T-helper 2 cell treated with Interferon-gamma antibody and Interleukin-4, amounts not matched to agents 100 ng/mL and 5 ng/mL, for 36 hours (primary cell): ENCODE data around the gene TMEM131L. TPM values are rescaled to one million over a fixed set of nuclear protein-coding genes. Genes with fewer than 3 reads are reported as not detected.
"Not testable (repeated sequence)": the region's sequence is repeated elsewhere in the genome, so short reads cannot be mapped to it uniquely, and the experiment has no call there.

ENCODE experiments used
- intact Hi-C: fragments of 100-400 bp; cut with micrococcal nuclease; formaldehyde crosslinking; loops from one replicate; pipeline ENCODE4 v1.15.1; 2023
- total RNA-seq: library from RNA; stranded (reverse); gene quantifications from 2 replicates; pipeline ENCODE4 v1.2.3, GENCODE V29; 2022

The TMEM131L gene
- total RNA-seq, 1 donor from 2014 or later: 41.9 TPM

DNA sequence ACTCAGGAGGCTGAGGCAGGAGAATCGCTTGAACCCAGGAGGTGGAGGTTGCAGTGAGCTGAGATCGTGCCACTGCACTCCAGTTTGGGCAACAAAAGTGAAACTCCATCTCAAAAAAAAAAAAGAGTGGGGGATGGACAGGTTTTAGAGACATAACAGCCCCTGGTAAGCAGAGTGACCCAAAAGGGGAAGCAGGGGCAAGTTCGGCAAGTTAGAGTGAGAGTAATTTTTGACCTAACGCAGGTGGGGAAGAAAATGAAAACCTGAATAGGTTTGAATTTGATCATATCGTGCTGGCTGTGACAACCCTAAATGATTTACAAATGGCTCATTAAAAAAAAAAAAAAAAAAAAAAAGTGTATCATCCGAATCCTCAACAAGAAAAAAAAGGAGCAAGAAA is 25.7 kb upstream of the TMEM131L start:
- intact Hi-C loops: no loop called here

DNA sequence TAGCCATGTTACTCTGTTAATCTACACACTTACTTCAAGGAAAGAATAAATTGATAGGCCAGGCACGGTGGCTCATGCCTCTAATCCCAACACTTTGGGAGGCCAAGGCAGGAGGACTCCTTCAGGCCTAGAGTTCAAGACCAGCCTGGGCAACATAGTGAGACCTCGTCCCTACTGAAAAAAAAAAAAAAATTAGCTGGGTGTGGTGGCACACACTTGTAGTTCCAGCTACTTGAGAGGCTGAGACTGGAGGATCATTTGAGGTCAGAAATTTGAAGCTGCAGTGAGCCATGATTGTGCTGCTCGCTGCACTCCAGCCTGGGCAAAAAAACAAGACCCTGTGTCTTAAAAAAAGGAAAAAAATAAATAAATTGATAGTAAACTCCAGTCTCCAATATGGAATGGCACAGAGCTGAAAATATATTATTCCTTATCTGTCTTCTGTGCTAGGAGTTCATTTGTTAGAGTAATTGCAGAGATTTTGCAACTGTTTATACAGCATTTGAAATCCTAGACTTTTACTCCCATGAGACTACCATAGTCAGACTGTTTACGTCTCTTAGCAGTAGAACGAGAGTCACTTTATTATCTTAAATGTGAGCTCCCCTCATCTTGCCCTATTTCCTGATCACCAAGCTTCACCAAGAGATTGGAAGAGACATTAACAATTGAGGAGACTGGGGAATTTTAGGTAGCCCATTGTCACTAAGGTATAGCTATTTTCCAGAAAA is 18.8 kb upstream of the TMEM131L start:
- intact Hi-C loops: no loop called here

DNA sequence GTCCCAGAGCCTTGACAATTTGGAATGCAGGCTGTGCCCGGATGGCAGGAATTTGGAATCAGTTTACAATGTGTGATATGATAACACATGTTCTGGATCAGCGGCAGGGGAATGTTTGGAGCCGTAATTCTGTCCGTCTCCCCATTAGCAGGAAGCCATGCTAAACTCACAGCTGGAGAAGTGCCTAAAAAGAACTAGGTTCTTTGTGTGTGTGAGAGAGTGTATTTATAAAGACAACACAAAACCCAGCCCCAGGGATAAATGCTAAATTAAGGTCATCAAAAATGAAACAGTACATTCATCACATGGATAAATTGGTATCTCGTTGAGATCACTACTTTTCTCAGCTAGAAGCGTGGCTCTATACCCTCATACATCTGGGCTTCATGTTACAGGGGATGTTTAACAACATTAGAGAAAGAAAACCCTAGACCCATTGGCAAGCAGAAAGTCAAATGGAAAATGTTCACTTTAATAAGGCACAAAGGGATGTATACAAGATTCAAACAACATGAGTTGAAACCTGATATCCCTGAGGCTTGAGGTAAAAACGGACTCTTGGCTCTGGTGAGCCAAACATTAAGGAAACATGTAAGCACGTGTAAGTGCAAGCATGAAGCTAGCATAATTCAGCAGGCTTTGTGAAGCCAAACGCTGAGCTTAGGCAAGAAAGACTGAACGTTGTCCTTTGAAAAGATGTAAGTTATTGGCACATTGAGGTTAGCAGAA is 18.0 kb upstream of the TMEM131L start:
- intact Hi-C loops: no loop called here

DNA sequence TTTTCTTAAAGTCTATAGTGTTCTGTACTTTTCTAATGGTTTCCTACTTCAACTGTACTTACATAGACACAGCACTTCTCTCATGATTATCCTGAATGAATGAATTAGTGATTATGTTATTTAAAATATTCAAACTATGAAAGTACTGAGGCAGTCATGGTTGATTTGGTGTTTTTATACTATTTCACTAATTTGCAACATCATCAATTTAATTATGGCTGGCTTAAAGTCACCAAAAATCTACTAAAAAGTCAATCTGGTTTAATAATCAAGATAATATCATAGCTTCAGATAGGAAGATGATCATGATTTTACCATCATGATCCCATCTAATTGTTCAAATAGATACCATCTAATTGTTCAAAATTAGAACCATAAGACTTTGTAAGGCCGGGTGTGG is 16.8 kb upstream of the TMEM131L start:
- intact Hi-C loops: no loop called here

DNA sequence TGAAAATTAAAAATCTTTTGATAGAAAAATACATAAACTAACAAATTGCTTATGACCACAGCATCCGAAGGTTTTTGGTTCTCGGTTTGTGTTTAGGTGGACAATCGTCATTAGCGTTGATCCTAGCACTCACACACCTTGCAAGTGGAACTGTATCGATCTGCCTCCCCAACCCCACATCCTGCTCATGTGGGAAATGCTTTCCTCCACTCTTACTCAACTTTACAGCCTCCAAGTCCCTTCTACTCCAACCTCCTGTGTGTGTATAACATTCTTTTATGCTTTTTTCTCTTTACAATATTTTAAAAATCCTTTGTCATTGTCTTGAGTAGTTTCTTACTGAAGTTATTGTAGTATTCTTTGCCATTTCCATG is 15.6 kb upstream of the TMEM131L start:
- intact Hi-C loops: loop anchor here (1.0 to 2.0 kb wide), 2 partner anchors 15 to 18 kb away; no protein-coding TSS in a partner anchor

DNA sequence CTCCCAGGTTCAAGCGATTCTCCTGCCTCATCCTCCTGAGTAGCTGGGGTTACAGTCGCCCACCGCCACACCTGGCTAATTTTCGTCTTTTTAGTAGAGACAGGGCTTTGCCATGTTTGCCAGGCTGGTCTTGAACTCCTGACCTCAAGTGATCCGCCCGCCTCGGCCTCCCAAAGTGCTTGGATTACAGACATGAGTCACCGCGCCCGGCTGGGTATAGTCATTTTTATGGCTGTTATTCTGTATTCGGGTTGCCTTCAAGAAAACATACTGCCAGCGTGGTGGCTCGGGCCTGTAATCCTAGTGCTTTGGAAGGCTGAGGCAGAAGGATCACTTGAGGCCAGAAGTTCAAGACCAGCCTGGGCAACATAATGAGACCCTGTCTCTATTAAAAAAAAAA is 15.0 kb upstream of the TMEM131L start:
- intact Hi-C loops: loop anchor here (2.0 kb wide), 1 partner anchor 18 kb away; no protein-coding TSS in a partner anchor

DNA sequence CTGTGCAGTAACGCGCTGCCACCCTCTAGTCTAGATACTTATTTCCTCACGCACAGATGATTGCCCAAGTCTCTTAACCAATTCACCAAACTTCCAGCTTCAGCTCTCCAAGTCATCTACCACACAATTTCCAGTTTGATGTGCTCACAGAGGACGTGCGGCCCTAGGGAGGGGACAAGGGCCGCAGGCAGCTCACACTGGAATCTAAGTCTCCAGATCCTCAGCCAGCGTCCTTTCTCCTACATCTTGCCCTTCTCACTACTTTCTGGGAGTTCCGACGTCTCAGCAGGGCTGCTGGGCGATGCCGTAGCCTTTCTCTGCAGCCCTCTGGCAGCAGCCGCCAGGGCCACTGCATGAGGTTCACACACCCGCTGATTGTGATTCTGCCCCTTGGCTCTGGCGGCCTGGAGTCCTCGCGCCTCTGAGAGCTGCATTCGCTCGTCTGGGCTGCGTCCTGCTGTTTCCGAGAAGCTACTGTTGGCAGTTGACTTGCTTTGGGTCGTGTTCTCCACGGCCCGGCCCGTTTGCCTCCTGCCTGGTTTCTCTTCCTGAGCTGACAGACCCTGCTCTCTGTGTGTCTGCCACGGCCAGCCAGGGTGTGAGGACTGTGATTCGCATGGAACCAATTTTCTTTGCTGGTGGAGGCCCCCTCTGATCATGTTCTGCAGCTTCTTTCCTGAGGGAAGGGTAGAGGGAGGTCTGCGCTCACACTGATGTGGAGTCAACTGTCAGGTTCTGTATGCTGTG is 14.1 kb upstream of the TMEM131L start:
- intact Hi-C loops: loop anchor here (2.0 kb wide), 1 partner anchor 19 kb away; no protein-coding TSS in a partner anchor

DNA sequence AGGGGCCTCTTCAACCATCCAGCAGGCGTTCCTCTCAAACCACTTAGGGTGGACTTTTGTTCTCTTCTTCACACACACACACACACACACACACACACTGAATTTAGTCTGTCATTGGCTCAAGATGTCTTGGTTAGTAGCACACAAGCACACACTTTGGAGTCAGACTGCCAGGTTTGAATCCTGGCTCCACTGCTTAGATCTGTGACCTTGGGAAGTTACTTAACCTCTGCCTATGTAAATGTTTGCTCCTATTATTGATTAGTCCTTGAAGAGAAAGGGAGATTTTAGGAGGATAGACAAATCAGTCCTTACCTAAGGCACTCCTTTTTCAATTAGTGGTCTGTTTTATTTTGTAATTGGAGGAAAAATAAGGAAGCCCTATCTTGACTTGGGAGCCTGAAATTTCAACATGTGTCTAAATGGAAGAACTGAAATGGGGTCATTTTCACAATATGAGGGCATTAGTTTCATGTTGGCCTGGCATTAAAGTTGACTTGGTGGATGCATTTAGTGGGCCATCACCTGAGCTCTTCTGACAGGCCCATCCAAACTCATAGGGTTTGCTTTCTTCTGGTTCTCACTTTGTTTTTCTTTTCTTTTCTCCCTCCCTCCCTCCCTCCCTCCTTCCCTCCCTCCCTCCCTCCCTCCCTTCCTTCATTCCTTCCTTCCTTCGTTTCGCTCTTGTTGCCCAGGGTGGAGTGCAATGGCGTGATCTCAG is 13.3 kb upstream of the TMEM131L start:
- intact Hi-C loops: no loop called here

DNA sequence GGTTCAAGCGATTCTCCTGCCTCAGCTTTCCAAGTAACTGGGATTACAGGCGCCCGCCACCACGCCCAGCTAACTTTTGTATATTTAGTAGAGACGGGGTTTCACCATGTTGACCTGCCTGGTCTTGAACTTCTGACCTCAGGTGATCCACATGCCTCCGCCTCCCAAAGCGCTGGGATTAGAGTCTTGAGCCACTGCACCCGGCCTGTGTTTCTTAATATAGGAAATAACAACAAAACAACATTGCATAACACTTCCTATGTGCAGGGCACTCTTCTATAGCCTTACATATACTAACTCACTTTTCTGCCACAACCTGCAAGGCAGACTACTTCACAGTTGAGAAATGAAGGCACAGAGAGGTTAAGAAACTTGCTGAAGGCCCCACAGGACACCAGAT is 12.8 kb upstream of the TMEM131L start:
- intact Hi-C loops: no loop called here

DNA sequence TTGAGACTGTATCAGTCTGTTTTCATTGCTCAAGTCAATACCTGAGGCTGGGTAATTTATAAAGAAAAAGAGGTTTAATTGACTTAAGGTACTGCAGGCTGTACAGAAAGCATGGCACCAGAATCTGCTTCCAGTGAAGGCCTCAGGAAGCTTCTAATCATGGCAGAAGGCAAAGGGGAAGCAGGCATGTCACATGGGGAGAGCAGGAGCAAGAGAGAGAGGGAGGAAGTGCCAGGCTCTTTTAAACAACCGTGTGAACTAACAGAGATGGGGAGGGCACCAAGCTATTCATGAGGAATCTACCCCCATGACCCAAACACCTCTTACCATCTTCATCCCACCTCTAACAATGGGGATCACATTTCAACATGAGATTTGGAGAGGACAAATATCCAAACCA is 7.2 kb upstream of the TMEM131L start:
- intact Hi-C loops: no loop called here

DNA sequence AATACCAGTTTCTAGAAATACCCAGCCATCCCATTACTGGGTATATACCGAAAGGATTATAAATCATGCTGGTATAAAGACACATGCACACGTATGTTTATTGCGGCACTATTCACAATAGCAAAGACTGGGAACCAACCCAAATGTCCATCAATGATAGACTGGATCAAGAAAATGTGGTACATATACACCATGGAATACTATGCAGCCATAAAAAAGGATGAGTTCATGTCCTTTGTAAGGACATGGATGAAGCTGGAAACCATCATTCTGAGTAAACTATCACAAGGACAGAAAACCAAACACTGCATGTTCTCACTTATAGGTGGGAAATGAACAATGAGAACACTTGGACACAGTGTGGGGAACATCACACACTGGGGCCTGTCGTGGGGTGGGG is 4.6 kb upstream of the TMEM131L start:
- intact Hi-C loops: not testable (repeated sequence)

DNA sequence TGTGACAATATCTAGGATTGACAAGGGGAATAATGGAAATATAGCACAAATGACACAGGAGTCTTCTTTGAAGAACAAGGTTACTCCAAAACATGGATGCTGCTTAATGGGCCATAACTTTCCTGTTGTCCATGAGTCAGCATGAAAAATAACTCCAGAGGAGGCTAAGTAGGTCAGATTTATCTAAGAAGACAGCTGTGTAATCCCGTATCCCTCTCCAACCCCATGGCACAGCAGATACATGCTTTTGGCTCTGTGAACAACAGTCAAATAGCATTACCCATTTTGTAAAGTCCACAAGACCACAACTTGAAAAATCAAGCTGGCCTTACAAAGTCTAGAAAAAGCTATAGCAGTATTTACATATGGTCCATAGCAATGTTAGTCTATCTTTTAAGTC is 2.1 kb upstream of the TMEM131L start:
- intact Hi-C loops: no loop called here

DNA sequence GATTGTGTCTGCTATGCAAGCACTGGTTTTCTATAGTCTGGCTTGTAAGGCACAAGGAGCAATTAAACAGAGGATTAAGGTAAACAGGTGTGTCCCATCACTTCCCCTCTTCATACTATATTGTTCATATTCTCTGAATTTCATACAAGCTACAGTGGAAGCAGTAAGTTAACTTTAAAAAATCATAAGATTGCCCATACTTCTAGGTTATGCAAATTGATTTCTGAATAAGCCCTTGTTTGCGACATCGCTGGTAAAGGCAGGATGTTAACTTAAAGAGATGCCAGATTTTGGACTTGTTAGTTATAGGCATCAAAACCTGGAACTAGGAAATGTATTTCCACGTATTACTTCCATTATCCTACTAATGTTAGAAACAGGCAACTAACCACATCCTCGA is 1.0 kb upstream of the TMEM131L start:
- intact Hi-C loops: loop anchor here (1.0 kb wide), 1 partner anchor 15 kb away; no protein-coding TSS in a partner anchor

DNA sequence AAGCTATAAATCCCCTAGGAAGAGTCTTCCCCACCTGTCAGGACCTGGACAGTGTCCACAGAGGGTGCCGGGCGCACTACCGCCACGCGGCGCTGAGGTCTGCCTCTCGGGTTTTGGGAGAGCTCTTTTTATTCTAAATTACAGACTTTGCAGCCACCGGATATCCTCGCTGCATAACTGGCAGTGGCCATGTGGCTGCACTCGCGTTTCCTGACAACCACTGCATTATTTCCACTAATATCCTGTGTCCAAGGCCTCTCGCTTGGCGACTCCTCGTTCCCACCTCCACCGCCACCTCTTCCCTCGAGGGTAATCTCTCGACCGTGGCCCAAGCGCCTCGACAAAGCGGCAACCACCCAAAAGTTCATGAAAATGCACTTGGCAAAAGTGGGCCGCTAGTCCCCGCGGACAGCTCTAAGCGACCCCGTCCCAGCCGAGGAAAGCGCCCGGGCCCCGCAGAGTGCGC is 512 bp upstream of the TMEM131L start:
- intact Hi-C loops: loop anchor here (1.0 kb wide), 4 partner anchors 15 to 109 kb away; no protein-coding TSS in a partner anchor

DNA sequence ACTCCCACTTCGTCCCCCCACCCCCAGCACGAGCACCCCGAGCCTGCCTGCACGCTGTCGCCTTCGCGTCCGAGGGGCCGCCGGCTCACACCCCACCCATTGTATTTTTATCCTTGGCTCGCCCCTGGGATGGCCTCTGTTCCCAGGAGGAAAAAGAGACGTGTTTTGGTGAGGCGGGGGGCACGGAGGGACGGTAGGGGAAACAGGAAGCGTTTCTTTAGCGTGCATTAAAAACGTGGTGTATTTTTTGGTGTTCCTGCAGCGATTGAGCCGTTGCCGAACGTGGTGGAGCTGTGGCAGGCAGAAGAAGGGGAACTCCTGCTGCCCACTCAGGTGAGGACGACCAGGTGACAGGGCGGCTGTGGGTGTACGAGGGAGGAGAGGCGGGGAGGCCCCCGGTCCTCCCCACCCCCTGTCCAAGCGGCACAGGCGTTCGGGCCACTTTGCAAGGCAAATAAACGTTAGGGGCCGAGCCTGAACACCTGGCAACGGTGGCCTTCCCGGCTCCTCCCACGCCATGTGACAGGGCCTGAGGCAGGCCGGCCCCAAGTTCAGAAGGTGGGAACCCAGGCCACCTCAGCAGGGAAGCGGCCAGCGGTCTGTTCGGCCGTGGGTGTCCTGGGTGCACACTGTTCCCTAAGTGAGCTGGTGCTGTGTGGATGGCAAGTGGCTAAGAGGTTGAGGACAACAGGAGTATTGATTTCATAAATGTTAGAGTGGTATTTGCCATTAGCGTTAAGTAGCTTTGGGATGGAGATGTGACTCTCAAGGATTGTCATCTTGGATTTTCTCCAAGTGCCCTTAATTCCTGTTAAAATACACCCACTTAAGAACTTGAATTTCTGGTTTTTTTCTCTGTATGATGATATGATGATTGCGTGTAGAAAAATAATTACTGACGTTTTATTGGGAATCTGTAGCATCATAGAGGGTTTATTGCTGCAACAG is 1.1 kb downstream of the TMEM131L start:
- intact Hi-C loops: loop anchor here (1.0 kb wide), 3 partner anchors 28 to 107 kb away; no protein-coding TSS in a partner anchor

DNA sequence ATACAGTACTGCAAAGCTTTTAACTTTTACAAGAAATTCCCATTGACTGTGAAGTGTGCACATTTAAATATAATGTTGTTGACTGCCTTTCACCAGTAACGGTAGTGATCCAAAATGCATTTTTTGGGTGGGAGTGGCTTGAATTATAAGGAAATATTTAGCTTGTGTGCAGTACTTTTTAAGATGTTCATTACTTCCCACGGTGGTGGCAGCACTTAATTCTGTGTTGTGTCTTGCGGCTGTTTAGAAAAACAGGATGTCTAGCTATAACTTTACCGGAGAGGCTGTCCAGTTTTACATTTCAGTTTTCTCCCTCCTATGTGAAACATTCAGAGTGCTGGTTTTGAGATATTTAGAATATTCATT is 1.7 kb downstream of the TMEM131L start:
- intact Hi-C loops: loop anchor here (1.0 kb wide), 3 partner anchors 20 to 123 kb away; no protein-coding TSS in a partner anchor

DNA sequence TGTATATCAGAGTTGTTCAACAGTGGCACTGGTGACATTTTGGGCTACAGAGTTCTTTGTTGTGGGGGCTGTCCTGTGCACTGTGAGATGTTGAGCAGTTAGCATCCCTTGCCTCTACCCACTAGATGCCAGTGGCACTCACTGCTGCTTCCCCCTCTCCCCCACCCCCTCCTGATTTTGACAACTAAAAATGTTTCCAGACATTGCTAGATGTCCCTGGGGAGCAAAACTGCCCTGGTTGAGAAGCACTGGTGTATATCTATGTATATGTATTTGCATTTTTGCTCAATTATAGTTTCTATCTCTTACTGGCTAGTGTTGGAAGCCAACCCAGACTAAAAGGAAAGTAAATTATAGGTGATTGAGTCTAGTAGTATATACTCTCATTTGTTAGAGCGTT is 2.4 kb downstream of the TMEM131L start:
- intact Hi-C loops: loop anchor here (1.0 kb wide), 3 partner anchors 20 to 123 kb away; no protein-coding TSS in a partner anchor

DNA sequence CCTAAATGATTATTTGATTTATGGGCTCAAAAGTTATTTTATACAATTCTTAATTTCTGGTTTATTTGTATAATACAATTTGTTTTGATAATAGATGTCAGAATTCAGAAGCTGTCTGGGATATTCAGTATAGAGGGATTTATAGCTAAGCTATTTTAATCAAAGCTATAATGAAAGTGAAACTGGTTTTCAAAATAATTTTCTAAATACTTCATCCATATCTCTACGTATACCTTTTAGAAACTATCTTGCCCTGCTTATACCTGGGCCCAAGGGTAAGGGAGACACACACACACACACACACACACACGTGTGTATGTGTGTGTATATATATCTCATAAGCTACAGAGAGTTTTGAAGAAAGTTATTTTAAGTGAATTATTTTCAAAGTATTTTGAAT is 2.9 kb downstream of the TMEM131L start:
- intact Hi-C loops: no loop called here

DNA sequence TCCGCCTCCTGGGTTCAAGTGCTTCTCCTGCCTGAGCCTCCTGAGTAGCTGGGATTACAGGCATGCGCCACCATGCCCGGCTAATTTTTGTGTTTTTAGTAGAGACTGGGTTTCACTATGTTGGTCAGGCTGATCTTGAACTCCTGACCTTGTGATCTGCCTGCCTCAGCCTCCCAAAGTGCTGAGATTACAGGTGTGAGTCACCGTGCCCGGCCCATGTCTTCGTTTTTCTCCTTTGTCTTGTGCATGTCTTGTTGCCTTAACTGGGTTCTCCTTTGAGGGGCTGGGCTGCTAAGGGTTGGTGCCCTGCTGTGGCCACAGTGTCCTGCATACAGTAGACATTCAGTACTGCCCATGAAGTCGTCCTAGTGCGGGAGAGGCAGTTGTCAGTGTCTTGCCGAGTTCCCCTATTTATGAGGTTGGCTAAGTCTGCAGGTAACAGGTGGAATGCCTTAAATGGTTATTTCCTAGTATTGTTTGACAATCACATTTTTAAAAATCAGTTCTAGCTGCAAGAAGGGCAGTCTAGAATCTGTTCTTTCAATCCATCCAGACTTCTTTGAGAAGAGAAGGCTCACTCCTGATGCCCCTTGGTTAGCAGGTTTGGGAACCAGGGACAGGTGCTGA is 5.0 kb downstream of the TMEM131L start:
- intact Hi-C loops: not testable (repeated sequence)
